Superior temporal gyrus (tissue), 1 donor: ENCODE data around the gene SRI.
A peak's percentile ranks its signal among the peaks of the same experiment; 100 is the strongest.
"Not testable (repeated sequence)": the region's sequence is repeated elsewhere in the genome, so short reads cannot be mapped to it uniquely, and the experiment has no call there.

Experiments
- DNase-seq: peaks from one replicate; pipeline ENCODE4 v3.0.0-alpha.2; 2016; ENCODE audit errors: extremely low spot score

Gene SRI

GRCh38 chr7:88219781-88220747 lies at the start of gene SRI:
Gene SRI (minus strand): TSS chr7:88220038. CDS start chr7:88220026, 12 bp downstream.
- DNase-seq: peak; percentile 79

- DNase-seq: no peak
These were observed 49.7 kb upstream of the SRI start for GRCh38 chr7:88269586-88269985.

GRCh38 chr7:88268858-88269257 lies 49.0 kb upstream of the SRI start:
- no peak for DNase-seq

GRCh38 chr7:88268051-88268450 lies 48.2 kb upstream of the SRI start:
- no peak for DNase-seq

GRCh38 chr7:88267421-88267820 lies 47.6 kb upstream of the SRI start:
- no peak for DNase-seq

- DNase-seq: not testable (repeated sequence)
These were observed 45.1 kb upstream of the SRI start for GRCh38 chr7:88264987-88265386.

- no peak for DNase-seq
These were observed 42.7 kb upstream of the SRI start for GRCh38 chr7:88262562-88262961.

GRCh38 chr7:88260719-88261118 lies 40.9 kb upstream of the SRI start:
- DNase-seq: no peak

GRCh38 chr7:88259656-88260380 lies 40.0 kb upstream of the SRI start:
- DNase-seq: no peak

- not testable (repeated sequence) for DNase-seq
These were observed 38.5 kb upstream of the SRI start for GRCh38 chr7:88258296-88258695.

- no peak for DNase-seq
These were observed 37.1 kb upstream of the SRI start for GRCh38 chr7:88256906-88257305.

GRCh38 chr7:88254721-88255424 lies 35.0 kb upstream of the SRI start:
- no peak for DNase-seq

GRCh38 chr7:88253640-88254039 lies 33.8 kb upstream of the SRI start:
- no peak for DNase-seq

- no peak for DNase-seq
These were observed 24.4 kb upstream of the SRI start for GRCh38 chr7:88244258-88244657.

GRCh38 chr7:88243345-88243909 lies 23.6 kb upstream of the SRI start:
- peak; percentile 82 for DNase-seq

- no peak for DNase-seq
These were observed 20.0 kb upstream of the SRI start for GRCh38 chr7:88239852-88240251.

- no peak for DNase-seq
These were observed 14.0 kb upstream of the SRI start for GRCh38 chr7:88233828-88234227.

- no peak for DNase-seq
These were observed 10.8 kb upstream of the SRI start for GRCh38 chr7:88230646-88231045.

GRCh38 chr7:88229302-88229995 lies 9.6 kb upstream of the SRI start:
- DNase-seq: no peak

GRCh38 chr7:88226886-88227516 lies 7.2 kb upstream of the SRI start:
- no peak for DNase-seq

GRCh38 chr7:88226201-88226600 lies 6.4 kb upstream of the SRI start:
- DNase-seq: no peak
